Astrocyte of the spinal cord (primary cell): Measurements from ENCODE around the gene RAB3GAP1.

ENCODE experiments used
- DNase-seq: peaks from one replicate; pipeline ENCODE4 v3.0.0; 2011; ENCODE audit warnings: low read depth, low spot score
- H3K4me3 ChIP-seq: 2 replicates; pipeline ENCODE4 v1.5.1; 2011; ENCODE audit warnings: low read depth, mild to moderate bottlenecking, low read length, moderate library complexity
- CTCF ChIP-seq: IDR thresholded peaks from 2 replicates; pipeline ENCODE4 v1.5.1; 2012; ENCODE audit warnings: low read depth, mild to moderate bottlenecking, low read length, inconsistent platforms
- in situ Hi-C: cut with HindIII; loops from 2 replicates; pipeline ENCODE4 v1.10.0; 2017; ENCODE audit warnings: low sequenced_read_pairs

The RAB3GAP1 gene

GRCh38 chr2:135198481-135198880 lies 146.4 kb downstream of the RAB3GAP1 start:
- TF ChIP-seq CTCF: no peak
- H3K4me3 ChIP-seq: no peak overlapping the region
- in situ Hi-C loops: no loop called here
- no peak for DNase-seq

- TF ChIP-seq CTCF: no peak
- no peak overlapping the region for H3K4me3 ChIP-seq
- in situ Hi-C loops: no loop called here
- DNase-seq: no peak
Measured at GRCh38 chr2:135202751-135203150, 150.7 kb downstream of the RAB3GAP1 start.

- no peak for TF ChIP-seq CTCF
- no peak overlapping the region for H3K4me3 ChIP-seq
- DNase-seq: no peak
- in situ Hi-C loops: no loop called here
Measured at GRCh38 chr2:135203944-135204343, 151.9 kb downstream of the RAB3GAP1 start.

GRCh38 chr2:135208016-135208415 lies 155.9 kb downstream of the RAB3GAP1 start:
- DNase-seq: no peak
- in situ Hi-C loops: no loop called here
- H3K4me3 ChIP-seq: no peak overlapping the region
- no peak for TF ChIP-seq CTCF

GRCh38 chr2:135212757-135213156 lies 160.7 kb downstream of the RAB3GAP1 start:
- TF ChIP-seq CTCF: no peak
- in situ Hi-C loops: no loop called here
- H3K4me3 ChIP-seq: no peak overlapping the region
- DNase-seq: peak; percentile 22

GRCh38 chr2:135218426-135218825 lies 166.3 kb downstream of the RAB3GAP1 start:
- no peak overlapping the region for H3K4me3 ChIP-seq
- no peak for DNase-seq
- in situ Hi-C loops: no loop called here
- no peak for TF ChIP-seq CTCF

- DNase-seq: no peak
Measured at GRCh38 chr2:135219226-135219625, 167.1 kb downstream of the RAB3GAP1 start.

More at GRCh38 chr2:135219226-135219625, 167.1 kb downstream of the RAB3GAP1 start:
- H3K4me3 ChIP-seq: no peak overlapping the region
- no peak for TF ChIP-seq CTCF
- in situ Hi-C loops: no loop called here
